Body of pancreas (tissue), 4 donors: ENCODE measurements around the gene ZNF546.

Experiments used
- POLR2A ChIP-seq, 3 donors: fragments of 450-650 bp; IDR thresholded peaks; one replicate each; pipeline ENCODE4 v1.6.1; 2016; ENCODE audit warnings: antibody characterized with exemption in 3 of 3, mild to moderate bottlenecking in 2 of 3
- TF ChIP-seq, protein P1 (sequence below), 7 experiments: fragments of 450-650 bp in 4 of 7; fragments of 200-600 bp in 3 of 7; sonication (generic) in 3 of 7; IDR thresholded peaks; one replicate each; pipeline ENCODE4 v1.5.1; 2016 to 2019; ENCODE audit warnings: antibody characterized with exemption in 7 of 7

DNA sequence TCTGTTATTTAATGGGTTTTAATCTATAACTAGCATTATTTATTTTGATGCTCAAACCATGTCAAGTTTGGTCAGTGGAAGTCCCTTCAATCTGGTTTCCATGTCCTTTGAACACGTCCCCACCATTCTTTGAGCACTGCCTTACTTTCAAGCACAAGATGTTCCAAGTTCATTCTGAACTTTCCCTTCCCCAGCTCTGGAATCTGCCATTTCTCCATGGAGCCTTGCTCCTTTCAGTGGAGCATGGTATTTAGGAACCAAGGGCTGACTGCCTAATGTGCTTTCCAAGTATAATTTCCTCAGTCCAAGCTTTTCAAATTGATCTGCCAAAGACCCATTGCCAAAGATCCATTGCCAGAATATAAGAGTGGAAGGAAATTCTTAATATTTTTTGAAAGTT, 1.1 kb upstream of the ZNF546 start:
- TF ChIP-seq, protein P1, sequence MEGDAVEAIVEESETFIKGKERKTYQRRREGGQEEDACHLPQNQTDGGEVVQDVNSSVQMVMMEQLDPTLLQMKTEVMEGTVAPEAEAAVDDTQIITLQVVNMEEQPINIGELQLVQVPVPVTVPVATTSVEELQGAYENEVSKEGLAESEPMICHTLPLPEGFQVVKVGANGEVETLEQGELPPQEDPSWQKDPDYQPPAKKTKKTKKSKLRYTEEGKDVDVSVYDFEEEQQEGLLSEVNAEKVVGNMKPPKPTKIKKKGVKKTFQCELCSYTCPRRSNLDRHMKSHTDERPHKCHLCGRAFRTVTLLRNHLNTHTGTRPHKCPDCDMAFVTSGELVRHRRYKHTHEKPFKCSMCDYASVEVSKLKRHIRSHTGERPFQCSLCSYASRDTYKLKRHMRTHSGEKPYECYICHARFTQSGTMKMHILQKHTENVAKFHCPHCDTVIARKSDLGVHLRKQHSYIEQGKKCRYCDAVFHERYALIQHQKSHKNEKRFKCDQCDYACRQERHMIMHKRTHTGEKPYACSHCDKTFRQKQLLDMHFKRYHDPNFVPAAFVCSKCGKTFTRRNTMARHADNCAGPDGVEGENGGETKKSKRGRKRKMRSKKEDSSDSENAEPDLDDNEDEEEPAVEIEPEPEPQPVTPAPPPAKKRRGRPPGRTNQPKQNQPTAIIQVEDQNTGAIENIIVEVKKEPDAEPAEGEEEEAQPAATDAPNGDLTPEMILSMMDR (IDR thresholded peaks at IDR 0.05): no peak
- no peak for TF ChIP-seq POLR2A (IDR thresholded peaks at IDR 0.05)
